ENCODE results near the gene GPD2.

GPD2 gene

GRCh38 chr2:156423674-156424282 lies 12.4 kb upstream of the GPD2 start:
- WGBS (ENCODE audit: insufficient coverage): 100% methylated on average over 5 of the region's 8 CpGs

GRCh38 chr2:156427074-156427473 lies 9.1 kb upstream of the GPD2 start:
- H3K4me3 ChIP-seq (ENCODE audit: control insufficient read depth in 1 of 7, extremely low read depth in 1 of 7, insufficient read depth in 4 of 7, low read depth in 2 of 7, low read length in 6 of 7): no peak overlapping the region
- no peaks in the 10 kb centered on the region for H3K9me3 ChIP-seq (ENCODE audit: control extremely low read depth in 1 of 5, control insufficient read depth in 4 of 5, insufficient read depth in 2 of 5, low read depth in 1 of 5, low read length in 4 of 5)
- no peaks in the 10 kb centered on the region for H3K27me3 ChIP-seq (replicated peaks in 2 of 5; ENCODE audit: control insufficient read depth in 4 of 5, insufficient read depth in 5 of 5, low read length in 4 of 5)
- no CpG with 5 or more reads among the region's 1 CpG for WGBS (ENCODE audit: insufficient coverage)
- no peak overlapping the region for H3K27ac ChIP-seq (ENCODE audit: insufficient read depth in 1 of 2, low read depth in 1 of 2, low read length in 2 of 2, poor library complexity in 1 of 2, severe bottlenecking in 2 of 2)
- ChIA-PET CTCF (interaction anchor here (1.1 to 1.3 kb wide), 2 partner anchors 8 to 31 kb away, joined by 3 read pairs; no protein-coding TSS in a partner anchor), POLR2A (no interaction called here)
- H3K4me1 ChIP-seq (ENCODE audit: control extremely low read depth in 1 of 4, control insufficient read depth in 4 of 4, insufficient read depth in 4 of 4, low read length in 3 of 4): peaks cover 6 to 19% (median 9%) of the 10 kb centered on the region in 4 experiments
- peak in 2 of 3 donors; percentile 63 to 75 for DNase-seq
- no peaks in the 10 kb centered on the region for H3K36me3 ChIP-seq (ENCODE audit: control insufficient read depth in 4 of 4, insufficient read depth in 4 of 4, low read length in 3 of 4)

More at GRCh38 chr2:156423674-156424282, 12.4 kb upstream of the GPD2 start:
- peaks cover 0 to 5% (median 0%) of the 10 kb centered on the region in 4 experiments for H3K4me1 ChIP-seq (ENCODE audit: control extremely low read depth in 1 of 4, control insufficient read depth in 4 of 4, insufficient read depth in 4 of 4, low read length in 3 of 4)
- POLR2A ChIA-PET: interaction anchor here (0.5 kb wide), 1 partner anchor 11 kb away, joined by 3 read pairs; no protein-coding TSS in a partner anchor
- no peak overlapping the region for H3K4me3 ChIP-seq (ENCODE audit: control insufficient read depth in 1 of 7, extremely low read depth in 1 of 7, insufficient read depth in 4 of 7, low read depth in 2 of 7, low read length in 6 of 7)
- no peak overlapping the region for H3K27ac ChIP-seq (ENCODE audit: insufficient read depth in 1 of 2, low read depth in 1 of 2, low read length in 2 of 2, poor library complexity in 1 of 2, severe bottlenecking in 2 of 2)
- H3K36me3 ChIP-seq (ENCODE audit: control insufficient read depth in 4 of 4, insufficient read depth in 4 of 4, low read length in 3 of 4): no peaks in the 10 kb centered on the region
- CTCF ChIA-PET: interaction anchor here (0.7 kb wide), 1 partner anchor 1357 kb away, joined by 4 read pairs; no protein-coding TSS in a partner anchor
- H3K9me3 ChIP-seq (ENCODE audit: control extremely low read depth in 1 of 5, control insufficient read depth in 4 of 5, insufficient read depth in 2 of 5, low read depth in 1 of 5, low read length in 4 of 5): no peaks in the 10 kb centered on the region
- no peaks in the 10 kb centered on the region for H3K27me3 ChIP-seq (replicated peaks in 2 of 5; ENCODE audit: control insufficient read depth in 4 of 5, insufficient read depth in 5 of 5, low read length in 4 of 5)
- DNase-seq: no peak

- CTCF ChIA-PET: interaction anchor here (1.1 kb wide), 2 partner anchors 17 to 94 kb away, joined by 3 read pairs; no protein-coding TSS in a partner anchor
- Histone ChIP-seq H3K9me3 (ENCODE audit: control extremely low read depth in 1 of 5, control insufficient read depth in 4 of 5, insufficient read depth in 2 of 5, low read depth in 1 of 5, low read length in 4 of 5) (no peaks in the 10 kb centered on the region), H3K36me3 (ENCODE audit: control insufficient read depth in 4 of 4, insufficient read depth in 4 of 4, low read length in 3 of 4) (no peaks in the 10 kb centered on the region), H3K4me3 (ENCODE audit: control insufficient read depth in 1 of 7, extremely low read depth in 1 of 7, insufficient read depth in 4 of 7, low read depth in 2 of 7, low read length in 6 of 7) (no peak overlapping the region), H3K4me1 (ENCODE audit: control extremely low read depth in 1 of 4, control insufficient read depth in 4 of 4, insufficient read depth in 4 of 4, low read length in 3 of 4) (peaks cover 6 to 19% (median 9%) of the 10 kb centered on the region in 4 experiments), H3K27me3 (replicated peaks in 2 of 5; ENCODE audit: control insufficient read depth in 4 of 5, insufficient read depth in 5 of 5, low read length in 4 of 5) (no peaks in the 10 kb centered on the region), H3K27ac (ENCODE audit: insufficient read depth in 1 of 2, low read depth in 1 of 2, low read length in 2 of 2, poor library complexity in 1 of 2, severe bottlenecking in 2 of 2) (no peak overlapping the region)
- no peak for DNase-seq
- POLR2A ChIA-PET: no interaction called here
These were observed 7.0 kb upstream of the GPD2 start for GRCh38 chr2:156429211-156429610.

- ChIA-PET CTCF (interaction anchor here (1.3 to 1.4 kb wide), 2 partner anchors 42 to 159 kb away, joined by 3 read pairs; no protein-coding TSS in a partner anchor), POLR2A (no interaction called here)
- Histone ChIP-seq H3K27me3 (replicated peaks in 2 of 5; ENCODE audit: control insufficient read depth in 4 of 5, insufficient read depth in 5 of 5, low read length in 4 of 5) (no peaks in the 10 kb centered on the region), H3K27ac (ENCODE audit: insufficient read depth in 1 of 2, low read depth in 1 of 2, low read length in 2 of 2, poor library complexity in 1 of 2, severe bottlenecking in 2 of 2) (no peak overlapping the region), H3K4me1 (ENCODE audit: control extremely low read depth in 1 of 4, control insufficient read depth in 4 of 4, insufficient read depth in 4 of 4, low read length in 3 of 4) (peaks cover 6 to 19% (median 12%) of the 10 kb centered on the region in 4 experiments), H3K36me3 (ENCODE audit: control insufficient read depth in 4 of 4, insufficient read depth in 4 of 4, low read length in 3 of 4) (no peaks in the 10 kb centered on the region), H3K4me3 (ENCODE audit: control insufficient read depth in 1 of 7, extremely low read depth in 1 of 7, insufficient read depth in 4 of 7, low read depth in 2 of 7, low read length in 6 of 7) (peak overlapping the region in 1 of 7 experiments; percentile 11), H3K9me3 (ENCODE audit: control extremely low read depth in 1 of 5, control insufficient read depth in 4 of 5, insufficient read depth in 2 of 5, low read depth in 1 of 5, low read length in 4 of 5) (no peaks in the 10 kb centered on the region)
- DNase-seq: no peak
- 100% methylated on average over 1 of the region's 2 CpGs for WGBS (ENCODE audit: insufficient coverage)
These were observed 5.8 kb upstream of the GPD2 start for GRCh38 chr2:156430236-156430979.

- no peaks in the 10 kb centered on the region for H3K36me3 ChIP-seq (ENCODE audit: control insufficient read depth in 4 of 4, insufficient read depth in 4 of 4, low read length in 3 of 4)
- H3K4me1 ChIP-seq (ENCODE audit: control extremely low read depth in 1 of 4, control insufficient read depth in 4 of 4, insufficient read depth in 4 of 4, low read length in 3 of 4): peaks cover 6 to 22% (median 15%) of the 10 kb centered on the region in 4 experiments
- peak; percentile 52 to 89 (median 84) for DNase-seq
- peak overlapping the region in 2 of 7 experiments; percentile 11 to 24 for H3K4me3 ChIP-seq (ENCODE audit: control insufficient read depth in 1 of 7, extremely low read depth in 1 of 7, insufficient read depth in 4 of 7, low read depth in 2 of 7, low read length in 6 of 7)
- no peaks in the 10 kb centered on the region for H3K27me3 ChIP-seq (replicated peaks in 2 of 5; ENCODE audit: control insufficient read depth in 4 of 5, insufficient read depth in 5 of 5, low read length in 4 of 5)
- no peak overlapping the region for H3K27ac ChIP-seq (ENCODE audit: insufficient read depth in 1 of 2, low read depth in 1 of 2, low read length in 2 of 2, poor library complexity in 1 of 2, severe bottlenecking in 2 of 2)
- POLR2A ChIA-PET: no interaction called here
- CTCF ChIA-PET: interaction anchor here (1.3 to 1.4 kb wide), 2 partner anchors 42 to 158 kb away, joined by 3 read pairs; no protein-coding TSS in a partner anchor
- WGBS (ENCODE audit: insufficient coverage): no CpG with 5 or more reads among the region's 1 CpG
- H3K9me3 ChIP-seq (ENCODE audit: control extremely low read depth in 1 of 5, control insufficient read depth in 4 of 5, insufficient read depth in 2 of 5, low read depth in 1 of 5, low read length in 4 of 5): no peaks in the 10 kb centered on the region
These were observed 5.2 kb upstream of the GPD2 start for GRCh38 chr2:156430980-156431358.

- POLR2A ChIA-PET: interaction anchor here (0.6 kb wide), 2 partner anchors 11 to 1045 kb away, joined by 3 read pairs; no protein-coding TSS in a partner anchor
- CTCF ChIA-PET: interaction anchor here (0.8 to 1.2 kb wide), 3 partner anchors 8 to 100 kb away, joined by 3 to 7 read pairs (median 7); no protein-coding TSS in a partner anchor
- DNase-seq: peak in 2 of 3 donors; percentile 9 to 27
- Histone ChIP-seq H3K4me3 (ENCODE audit: control insufficient read depth in 1 of 7, extremely low read depth in 1 of 7, insufficient read depth in 4 of 7, low read depth in 2 of 7, low read length in 6 of 7) (peak overlapping the region in 5 of 7 experiments; percentile 76 to 93 (median 77)), H3K9me3 (ENCODE audit: control extremely low read depth in 1 of 5, control insufficient read depth in 4 of 5, insufficient read depth in 2 of 5, low read depth in 1 of 5, low read length in 4 of 5) (no peaks in the 10 kb centered on the region), H3K27me3 (replicated peaks in 2 of 5; ENCODE audit: control insufficient read depth in 4 of 5, insufficient read depth in 5 of 5, low read length in 4 of 5) (no peaks in the 10 kb centered on the region), H3K27ac (ENCODE audit: insufficient read depth in 1 of 2, low read depth in 1 of 2, low read length in 2 of 2, poor library complexity in 1 of 2, severe bottlenecking in 2 of 2) (peak overlapping the region in 1 of 2 experiments; percentile 90), H3K4me1 (ENCODE audit: control extremely low read depth in 1 of 4, control insufficient read depth in 4 of 4, insufficient read depth in 4 of 4, low read length in 3 of 4) (peaks cover 17 to 43% (median 31%) of the 10 kb centered on the region in 4 experiments), H3K36me3 (ENCODE audit: control insufficient read depth in 4 of 4, insufficient read depth in 4 of 4, low read length in 3 of 4) (no peaks in the 10 kb centered on the region)
- WGBS (ENCODE audit: insufficient coverage): 56% methylated on average over 5 of the region's 8 CpGs
These were observed 1.5 kb upstream of the GPD2 start for GRCh38 chr2:156434461-156435291.
